Bone marrow (tissue), 2 donors: Measurements from ENCODE around the gene PRMT7.

Experiments used
- DNase-seq, 2 donors: peaks; one replicate each; lab custom pipeline; 2025; lab: John Stamatoyannopoulos, UW

Gene PRMT7

DNA sequence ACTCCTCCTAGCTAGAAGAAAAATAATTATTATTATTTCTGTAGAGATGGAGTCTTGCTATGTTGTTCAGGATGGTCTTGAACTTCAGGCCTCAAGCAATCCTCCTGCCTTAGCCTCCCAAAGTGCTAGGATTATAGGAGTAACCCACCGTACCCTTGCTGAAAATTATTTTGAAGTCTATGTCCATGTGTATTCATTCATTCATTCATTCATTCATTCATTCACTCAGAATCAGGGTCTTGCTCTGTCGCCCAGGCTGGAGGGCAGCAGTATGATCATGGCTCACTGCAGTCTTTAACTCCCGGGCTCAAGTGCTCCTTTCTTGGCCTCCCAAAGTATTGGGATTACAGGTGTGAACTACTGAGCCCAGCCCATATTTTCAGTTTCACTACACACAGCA lies 4.2 kb upstream of the PRMT7 start:
- DNase-seq, result no peak

DNA sequence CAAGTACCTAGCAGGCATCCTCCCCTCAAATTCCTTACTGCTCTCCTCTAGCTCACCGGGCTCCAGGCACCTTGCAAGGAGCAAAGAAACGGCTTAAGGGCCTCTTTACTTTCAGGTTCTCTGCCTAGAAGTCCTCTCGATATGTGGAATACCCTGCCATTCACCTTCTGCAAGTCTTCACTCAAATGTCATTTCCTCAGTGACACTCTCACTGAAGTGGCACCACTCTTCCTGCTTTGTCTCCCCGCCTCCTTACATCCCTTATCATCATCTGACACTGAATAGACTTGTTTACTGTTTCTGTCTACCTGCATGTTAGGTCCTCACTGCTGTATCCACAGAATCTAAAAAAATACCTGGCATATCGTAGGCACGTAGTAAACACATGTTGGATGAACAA lies 1.0 kb upstream of the PRMT7 start:
- no peak for DNase-seq

DNA sequence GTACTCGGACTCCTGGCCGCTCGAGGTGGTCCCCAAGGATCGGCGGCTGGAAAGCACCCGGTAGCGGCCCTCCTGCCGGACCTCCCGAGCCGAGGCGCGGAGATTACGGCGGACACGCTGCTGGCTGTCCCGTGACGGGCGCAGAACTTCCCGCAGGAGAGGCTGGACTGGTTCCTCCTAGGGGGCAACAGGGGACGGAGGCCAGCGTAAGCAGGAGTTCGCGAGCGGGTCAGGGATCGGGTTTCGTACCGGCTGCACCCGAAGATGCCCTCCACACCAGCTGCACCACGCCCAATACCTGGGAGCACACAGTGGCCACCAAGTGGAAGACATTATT lies 414 bp upstream of the PRMT7 start:
- DNase-seq, result no peak

DNA sequence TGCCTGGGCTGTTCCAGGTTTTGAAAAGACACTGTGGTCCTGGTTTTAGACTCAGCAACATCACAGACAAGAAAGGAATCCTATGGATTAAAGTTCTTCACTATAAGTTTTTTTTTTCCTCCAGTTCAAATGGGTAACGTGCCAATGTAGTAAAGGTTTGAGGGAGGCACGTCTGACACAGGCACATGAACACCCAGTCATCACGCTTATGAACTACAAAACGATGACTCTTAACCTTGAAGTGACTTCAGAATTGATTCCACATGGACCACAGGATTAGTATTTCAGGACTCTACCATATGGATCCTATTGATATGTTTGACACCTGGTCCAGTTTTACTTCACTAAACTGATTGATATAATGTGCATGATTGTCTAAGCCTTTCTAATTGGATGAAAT lies 2.3 kb downstream of the PRMT7 start:
- DNase-seq, result no peak

DNA sequence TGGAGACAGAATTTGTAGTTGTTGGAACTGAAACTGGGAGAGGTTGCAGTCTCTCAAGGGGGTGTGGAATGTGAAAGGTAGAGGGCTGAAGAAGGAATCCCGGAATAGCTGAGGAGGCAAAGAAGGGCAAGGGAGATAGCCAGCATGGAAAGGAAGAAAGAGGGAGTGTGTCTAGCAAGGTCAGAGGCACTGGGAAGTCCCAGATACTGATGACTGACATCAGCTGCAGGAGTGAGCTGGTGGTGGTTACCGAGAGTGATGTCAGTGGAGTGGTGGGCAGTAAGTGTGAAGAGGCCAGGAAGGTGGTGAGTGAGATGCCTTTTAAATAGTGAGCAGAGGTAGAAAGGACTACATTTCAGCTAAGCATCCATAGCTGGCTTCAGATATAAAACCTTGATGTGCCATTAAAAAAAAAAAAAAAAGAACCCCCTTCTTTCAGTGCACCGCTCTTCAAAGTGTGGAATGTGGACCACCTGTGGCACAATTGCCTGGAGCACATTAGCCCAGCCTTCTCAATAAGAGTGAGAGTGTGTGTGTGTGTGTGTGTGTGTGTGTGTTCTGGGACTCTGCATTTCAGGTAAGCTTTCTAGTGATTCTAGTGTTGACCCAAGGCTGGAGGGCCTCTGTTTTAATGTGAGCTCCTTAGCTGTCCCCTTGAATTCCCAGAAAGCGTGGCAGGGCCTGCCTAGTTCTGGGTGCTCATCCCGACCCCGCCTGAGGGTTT lies 8.5 kb downstream of the PRMT7 start:
- DNase-seq, result no peak

DNA sequence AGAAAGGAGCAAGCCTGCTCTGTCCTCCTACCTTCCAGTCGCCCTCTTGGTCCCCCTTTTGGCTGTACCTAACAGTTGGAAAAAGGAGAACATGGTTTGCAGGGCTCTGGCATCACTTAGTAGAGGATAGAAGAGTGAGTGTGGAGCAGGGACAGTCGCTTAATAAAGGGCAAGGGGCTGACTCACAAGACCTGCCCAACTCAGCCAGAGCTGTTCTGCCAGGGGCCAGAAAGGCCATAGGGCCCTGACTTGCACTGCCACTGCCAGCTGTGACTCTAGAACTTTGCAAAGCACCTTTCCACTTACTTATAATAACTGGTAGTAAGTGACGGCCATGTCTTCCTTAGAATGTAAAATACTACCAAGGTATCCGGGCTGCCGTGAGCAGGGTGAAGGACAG lies 13.5 kb downstream of the PRMT7 start:
- no peak for DNase-seq

DNA sequence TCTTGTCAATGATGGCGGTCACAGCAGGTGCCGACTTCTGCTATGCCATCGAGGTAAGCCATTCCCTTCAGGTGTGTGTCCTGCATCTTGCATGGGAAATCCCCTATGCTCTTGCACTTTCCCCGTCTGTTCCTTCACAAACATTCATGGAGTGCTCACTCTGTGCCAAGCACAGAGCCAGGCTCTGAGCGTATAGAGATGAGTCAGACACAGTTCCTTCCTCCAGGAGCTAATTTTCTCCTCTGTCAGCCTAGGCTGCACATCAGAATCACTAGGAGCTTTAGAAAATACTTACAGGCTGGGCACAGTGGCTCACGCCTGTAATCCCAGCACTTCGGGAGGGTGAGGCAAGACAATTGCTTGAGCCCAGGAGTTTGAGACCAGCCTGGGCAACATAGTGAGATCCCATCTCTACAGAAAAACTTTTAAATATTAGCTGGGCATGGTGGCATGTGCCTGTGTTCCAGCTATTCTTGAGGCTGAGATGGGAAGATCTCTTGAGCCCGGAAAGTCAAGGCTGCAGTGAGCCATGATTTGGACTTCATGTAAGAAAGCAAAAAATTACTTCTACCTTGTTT lies 14.1 kb downstream of the PRMT7 start:
- DNase-seq, result no peak

DNA sequence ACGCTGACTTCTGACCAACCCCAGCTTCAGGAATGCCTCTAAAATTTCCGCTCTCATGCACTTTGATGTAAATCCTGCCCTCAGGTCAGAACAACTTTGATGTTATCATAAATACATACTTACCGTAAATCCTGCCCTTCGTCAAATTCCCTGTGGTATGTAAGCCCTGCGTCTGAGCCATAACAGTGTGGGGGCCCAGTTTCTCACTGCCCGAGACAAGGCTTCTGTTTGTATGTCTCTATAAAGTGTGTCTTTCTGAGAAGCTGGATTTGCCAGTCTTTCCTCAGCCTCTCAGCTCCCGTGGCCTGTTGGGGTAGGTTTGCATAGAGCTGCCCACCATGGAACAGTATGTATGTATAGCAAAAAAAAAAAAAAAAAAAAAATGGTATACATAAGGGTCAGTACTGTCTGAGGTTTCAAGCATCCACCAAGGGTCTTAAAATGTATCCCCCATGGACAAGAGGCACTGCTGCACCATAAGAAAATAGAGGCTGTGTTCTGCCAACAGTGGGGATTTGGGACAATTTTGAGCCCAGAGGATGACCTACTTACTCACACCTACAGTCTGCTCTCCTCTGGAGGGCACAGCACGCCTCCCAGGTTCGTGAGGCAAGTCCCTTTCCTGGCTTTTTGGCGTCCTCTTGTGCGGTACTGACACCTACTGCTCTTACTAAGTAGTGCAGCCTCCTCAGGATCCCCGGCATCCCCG lies 17.5 kb downstream of the PRMT7 start:
- peak; percentile 31 to 75 for DNase-seq

DNA sequence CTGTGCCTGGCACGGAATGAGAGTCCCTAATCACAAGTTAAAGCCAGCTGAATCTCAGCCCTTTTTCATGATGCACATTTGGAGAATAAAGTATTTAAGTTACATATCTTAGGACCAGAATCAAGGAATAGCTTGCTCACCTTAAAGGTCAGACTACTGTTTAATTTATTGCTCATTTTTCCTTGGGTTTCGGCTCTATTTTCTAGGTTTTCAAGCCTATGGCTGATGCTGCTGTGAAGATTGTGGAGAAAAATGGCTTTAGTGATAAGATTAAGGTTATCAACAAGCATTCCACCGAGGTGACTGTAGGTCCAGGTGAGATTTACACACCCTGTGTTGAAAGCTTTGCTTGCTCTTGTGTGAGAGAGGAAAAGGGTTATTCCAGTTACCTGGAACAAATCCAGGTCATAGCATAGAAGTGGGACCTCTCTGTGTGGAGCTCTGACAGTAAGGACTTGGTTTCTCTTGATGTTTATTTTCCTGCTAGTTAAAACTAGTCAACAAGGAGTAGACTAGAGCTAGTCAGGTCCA lies 18.1 kb downstream of the PRMT7 start:
- no peak for DNase-seq

DNA sequence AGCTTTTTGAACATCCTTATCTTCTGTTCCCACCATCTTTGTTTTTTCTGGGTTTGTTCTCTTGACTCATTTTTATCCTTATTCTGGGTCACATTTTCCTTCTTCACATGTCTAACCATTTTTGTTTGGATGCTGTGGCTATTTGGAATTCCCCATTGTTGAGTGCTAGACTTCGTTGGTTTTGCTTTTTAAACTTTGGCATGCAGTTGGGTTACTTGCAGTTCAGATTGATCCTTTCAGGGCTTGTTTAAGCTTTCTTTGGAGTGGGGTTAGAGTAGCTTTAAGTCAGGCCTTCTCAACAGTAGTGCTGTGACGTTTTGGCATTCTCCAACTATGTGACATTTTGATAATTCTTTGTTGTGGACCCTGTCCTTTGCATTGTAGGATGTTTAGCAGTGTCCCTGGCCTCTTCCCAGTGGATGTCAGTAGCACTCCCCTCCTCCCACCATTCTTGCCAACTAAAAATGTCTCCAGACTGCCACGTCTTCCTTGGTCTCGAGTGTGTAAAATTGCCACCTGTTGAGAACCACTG lies 21.1 kb downstream of the PRMT7 start:
- DNase-seq, result no peak

DNA sequence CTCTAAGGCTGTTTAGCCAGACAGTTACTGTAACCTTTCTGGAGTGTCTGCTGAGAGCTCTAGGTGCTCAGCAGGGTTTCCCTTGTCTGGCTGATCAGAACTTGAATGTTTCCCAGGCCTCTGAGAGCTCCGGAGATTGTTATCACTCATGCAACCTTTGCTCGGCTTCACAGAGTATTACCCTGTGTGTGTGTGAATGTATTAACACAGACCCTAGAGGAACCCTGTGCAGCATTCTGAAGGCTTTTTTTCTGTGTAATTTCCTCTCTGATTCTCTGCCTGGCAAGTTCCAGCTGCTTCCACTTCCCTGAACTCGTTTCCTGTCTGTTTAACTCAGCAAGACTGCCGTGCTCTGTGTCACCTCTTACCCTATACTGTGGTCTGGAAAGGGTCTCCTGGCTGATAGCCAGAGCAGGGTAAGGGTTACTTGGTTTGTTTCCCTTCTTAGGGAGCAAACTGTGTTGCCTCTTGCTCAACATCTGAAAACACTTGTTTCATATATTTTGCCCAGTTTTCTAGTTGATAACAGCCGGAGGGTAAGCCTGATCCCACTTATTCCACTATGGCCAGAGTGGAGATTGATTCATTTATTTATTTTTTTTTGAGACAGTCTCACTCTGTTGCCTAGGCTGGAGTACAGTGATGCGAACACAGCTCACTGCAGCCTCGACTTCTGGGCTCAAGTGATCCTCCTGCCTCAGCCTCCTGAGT lies 21.7 kb downstream of the PRMT7 start:
- DNase-seq, result peak; percentile 5 to 98

DNA sequence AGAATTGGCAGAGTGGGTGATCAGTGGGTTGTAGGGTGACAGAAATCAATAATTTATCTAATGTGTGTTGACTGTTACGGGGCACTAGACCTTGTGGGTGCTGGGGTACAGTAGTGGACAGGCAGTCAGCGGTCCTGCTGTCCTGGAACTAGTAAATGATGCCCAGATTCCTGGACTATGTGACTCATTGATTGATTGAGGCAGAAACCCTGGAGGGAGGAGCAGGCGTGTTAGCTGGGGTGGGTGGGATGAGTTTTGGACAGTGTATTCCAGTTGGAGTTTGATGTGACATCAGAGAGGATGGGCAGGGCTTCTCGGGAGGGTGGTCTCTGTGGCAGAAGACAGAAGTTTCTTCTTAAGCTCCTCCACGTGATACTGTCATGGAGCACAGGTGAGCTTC lies 24.4 kb downstream of the PRMT7 start:
- no peak for DNase-seq

DNA sequence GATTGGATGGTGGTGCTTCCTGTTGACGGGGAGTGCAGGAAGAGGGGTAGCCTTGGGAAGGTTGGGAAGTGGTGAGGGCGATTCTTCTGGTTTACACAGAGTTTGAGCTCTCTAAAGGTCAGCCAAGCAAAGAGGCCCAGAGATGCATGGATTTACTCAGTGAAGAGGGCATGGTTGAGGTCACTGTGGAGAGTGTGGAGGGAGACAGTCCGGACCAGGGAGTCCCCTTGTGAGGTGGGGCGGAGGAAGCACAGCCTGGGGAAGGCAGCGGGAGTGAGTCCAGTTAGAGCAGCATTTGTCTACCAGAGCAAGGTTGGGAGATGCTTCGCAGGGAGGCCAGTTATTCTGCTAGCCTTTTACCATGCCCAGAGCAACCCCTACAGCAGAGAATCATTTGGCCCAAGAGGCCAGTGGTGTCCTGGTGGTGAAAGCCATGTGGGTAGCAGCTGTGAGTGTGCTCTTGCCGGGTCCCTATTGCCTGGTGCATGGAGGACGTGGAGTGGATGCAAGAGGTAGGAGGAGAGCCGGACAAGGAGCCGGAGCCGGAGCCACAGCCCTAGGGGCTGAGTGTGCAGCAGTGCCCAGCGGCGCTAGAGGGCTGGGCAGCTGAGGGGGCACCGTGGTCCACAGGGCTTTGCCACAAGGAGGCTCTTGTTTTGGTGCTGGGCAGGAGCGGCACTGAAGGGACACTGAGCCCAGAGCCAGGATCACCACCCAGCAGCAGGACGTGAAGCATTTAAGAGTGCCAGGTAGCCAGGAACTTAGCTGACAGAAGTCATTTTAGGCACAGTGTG lies 27.7 kb downstream of the PRMT7 start:
- DNase-seq, result no peak

DNA sequence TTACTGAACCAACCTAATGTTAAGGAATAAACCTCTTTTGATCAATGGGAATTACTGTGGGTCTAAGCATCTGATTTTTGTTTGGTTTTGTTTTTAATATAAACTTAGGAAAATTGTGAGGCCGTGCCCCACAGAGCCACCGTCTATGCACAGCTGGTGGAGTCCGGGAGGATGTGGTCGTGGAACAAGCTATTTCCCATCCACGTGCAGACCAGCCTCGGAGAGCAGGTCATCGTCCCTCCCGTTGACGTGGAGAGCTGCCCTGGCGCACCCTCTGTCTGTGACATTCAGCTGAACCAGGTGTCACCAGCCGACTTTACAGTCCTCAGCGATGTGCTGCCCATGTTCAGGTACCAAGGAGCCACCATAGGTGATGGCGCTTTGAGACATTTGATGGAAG lies 28.4 kb downstream of the PRMT7 start:
- no peak for DNase-seq

DNA sequence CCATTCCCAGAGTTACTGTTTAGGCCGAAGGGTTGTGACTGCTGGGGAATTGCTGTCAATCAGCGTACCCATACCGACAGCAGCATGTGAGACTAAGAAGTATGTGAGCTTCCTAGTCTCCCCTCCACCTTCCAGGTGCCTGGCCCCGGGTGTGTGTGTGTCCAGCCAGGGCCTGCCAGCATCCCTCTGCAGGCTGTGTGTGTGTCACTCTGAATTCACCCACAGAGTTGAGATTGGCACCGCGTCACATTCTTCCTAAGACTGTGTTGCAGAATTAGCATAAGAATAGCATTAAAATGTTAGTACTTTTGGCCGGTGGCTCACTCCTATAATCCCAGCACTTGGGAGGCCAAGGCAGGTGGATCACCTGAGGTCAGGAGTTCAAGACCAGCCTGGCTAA lies 31.8 kb downstream of the PRMT7 start:
- DNase-seq, result no peak

DNA sequence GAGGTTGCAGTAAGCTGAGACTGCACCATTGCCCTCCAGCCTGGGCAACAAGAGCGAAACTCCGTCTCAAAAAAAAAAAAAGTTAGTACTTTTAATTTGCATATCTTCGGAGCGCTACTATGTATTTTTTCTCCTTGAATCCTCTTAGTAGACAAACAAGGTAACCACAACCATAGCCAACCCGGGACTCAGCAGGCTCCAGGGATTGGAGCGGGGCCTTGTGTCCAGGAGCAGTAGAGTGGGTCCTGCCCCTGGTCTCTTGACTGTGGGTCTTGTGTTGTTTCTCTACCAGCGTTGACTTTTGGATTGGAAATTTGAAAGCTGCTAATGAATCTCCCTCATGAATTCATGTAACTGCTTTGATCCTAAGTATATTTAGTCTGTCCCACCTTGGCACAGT lies 32.3 kb downstream of the PRMT7 start:
- no peak for DNase-seq

DNA sequence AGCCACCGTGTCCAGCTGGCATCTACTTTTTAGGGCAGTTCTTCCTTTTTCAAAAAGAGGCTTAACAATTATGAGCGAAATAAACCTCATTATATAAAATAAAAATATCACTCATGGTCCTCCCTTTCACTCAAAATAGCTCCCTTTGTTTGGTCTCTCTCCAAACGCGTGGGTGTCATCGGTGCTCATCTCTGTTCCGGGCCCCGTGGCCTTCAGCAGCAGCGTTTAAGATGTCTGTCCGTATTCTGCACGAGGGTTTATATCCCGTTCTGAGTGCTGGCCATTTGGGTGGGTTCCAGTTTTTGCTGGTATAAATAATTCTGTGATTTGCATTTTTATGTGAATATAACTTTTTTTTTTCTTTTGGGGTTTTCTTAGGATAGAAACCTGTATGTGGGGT lies 33.4 kb downstream of the PRMT7 start:
- no peak for DNase-seq

DNA sequence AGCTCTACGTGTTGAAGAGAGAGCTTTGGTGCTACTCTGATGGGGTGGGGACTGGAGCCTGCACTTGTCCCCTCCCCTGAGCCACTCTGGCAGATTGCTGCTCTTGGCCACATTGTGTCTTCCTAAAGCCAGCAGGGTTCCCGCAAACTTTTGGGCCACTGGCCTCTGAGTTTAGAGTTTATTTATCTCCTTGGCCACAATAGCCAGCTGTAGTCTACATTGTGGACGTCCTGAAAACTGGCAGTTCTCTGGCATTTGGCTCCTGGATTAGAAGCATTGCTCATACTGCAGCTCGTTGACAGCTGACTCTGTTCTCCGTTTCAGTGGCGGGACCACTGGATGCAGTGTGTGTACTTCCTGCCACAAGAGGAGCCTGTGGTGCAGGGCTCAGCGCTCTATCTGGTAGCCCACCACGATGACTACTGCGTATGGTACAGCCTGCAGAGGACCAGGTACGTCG lies 34.6 kb downstream of the PRMT7 start:
- DNase-seq, result no peak

DNA sequence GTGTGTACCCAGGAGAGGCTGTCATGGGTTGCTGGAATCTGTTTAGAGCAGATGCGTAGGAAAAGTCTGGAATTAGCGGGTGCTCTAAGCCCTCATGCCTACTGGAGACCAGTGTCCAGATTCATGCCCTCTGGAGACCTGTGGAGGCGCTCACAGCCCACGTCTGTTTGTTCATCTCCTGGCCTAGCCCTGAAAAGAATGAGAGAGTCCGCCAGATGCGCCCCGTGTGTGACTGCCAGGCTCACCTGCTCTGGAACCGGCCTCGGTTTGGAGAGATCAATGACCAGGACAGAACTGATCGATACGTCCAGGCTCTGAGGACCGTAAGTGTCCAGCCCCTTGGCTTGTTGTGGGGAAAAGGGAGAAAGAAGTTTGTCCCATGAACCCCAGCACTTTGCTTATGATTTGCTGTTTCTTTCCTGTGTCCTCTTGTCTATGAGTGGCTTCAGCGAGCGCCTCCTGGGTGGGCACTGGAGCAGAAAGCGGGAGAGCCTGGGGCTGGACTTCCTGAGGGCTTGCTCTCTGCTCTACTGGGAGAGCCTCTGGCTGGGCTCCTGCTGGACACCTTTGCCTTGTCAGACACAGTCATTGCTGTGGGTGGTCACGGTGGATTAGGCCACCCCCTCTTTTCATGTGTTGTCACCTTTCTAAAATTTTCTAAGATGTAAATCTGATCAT lies 35.3 kb downstream of the PRMT7 start:
- DNase-seq, result no peak

DNA sequence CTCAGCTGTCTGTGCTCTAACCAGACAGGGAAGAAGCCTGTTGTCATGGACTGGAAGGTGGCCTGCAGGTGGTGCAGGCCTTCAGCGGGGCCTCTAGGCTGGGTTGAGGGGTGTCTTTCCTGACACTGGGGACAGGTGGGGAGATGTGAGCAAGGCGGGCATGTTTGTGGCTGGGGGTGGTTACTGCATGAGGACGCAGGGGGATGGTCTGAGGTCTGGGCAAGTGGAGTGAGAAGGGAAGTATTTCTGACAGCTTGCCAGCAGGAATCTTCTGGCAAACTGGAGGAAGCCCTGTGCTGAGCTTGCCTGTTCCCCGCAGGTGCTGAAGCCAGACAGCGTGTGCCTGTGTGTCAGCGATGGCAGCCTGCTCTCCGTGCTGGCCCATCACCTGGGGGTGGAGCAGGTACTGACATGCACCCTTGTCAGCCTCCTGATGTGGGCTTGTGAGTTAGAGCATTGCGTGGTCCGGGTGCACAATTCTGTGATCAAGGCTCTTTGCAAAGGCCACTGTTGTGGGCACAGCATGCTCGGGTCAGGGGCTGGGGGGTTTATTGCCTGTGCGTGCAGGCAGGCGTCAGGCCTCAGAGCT lies 36.2 kb downstream of the PRMT7 start:
- DNase-seq, result no peak

DNA sequence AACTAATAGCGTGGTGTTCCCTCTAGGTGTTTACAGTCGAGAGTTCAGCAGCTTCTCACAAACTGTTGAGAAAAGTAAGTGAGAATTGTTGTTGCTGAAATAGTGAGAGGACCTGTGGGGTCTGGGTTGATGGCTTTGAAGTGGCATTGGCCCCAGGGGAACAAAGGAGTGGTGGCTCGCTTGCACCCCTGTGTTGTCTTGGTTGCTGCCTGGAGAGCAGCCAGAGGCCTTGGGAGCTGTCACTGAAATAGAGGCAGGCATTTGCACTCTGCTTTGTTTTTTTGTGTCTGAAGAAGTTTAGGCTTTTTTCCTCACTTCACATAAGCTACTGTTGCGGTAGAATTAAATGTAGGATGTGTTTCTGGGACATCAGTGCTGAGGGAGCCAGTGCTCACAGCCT lies 36.8 kb downstream of the PRMT7 start:
- DNase-seq, result no peak
